Measurements from ENCODE around the gene HES5. TPM values are rescaled to one million over a fixed set of nuclear protein-coding genes. Genes with fewer than 3 reads are reported as not detected.
A peak's percentile ranks its signal among the peaks of the same experiment; 100 is the strongest.

HES5 gene
- total RNA-seq, 1 donor from 2014 or later: 21.2 TPM

DNA sequence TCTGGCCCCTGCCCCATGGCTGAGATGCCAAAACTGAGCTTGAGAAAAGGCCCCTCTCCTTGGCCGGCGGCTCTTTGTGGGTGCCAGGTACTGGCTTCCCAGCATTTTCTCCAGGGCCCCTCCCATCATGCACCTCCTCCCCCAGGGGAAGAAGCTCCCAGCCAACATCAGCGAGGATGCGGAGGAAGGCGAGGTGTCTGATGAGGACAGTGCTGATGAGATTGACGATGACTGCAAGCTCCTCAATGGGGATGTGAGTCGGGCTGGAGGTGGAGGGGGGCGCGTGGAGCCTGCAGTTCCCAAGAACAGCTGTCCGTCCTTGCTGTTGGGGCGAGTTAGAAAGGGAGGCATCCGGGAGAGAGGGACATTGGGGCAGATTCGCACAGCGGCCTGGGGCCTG lies 40.4 kb downstream of the HES5 start:
- no peak for DNase-seq
- peaks cover 18% of the 10 kb centered on the region for H3K36me3 Mint-ChIP-seq (ENCODE audit: unreplicated experiment)
- H3K27ac Mint-ChIP-seq (ENCODE audit: unreplicated experiment): no peak overlapping the region
- H3K9me3 Mint-ChIP-seq (ENCODE audit: unreplicated experiment): peaks cover 4% of the 10 kb centered on the region
- TF ChIP-seq, protein P1, sequence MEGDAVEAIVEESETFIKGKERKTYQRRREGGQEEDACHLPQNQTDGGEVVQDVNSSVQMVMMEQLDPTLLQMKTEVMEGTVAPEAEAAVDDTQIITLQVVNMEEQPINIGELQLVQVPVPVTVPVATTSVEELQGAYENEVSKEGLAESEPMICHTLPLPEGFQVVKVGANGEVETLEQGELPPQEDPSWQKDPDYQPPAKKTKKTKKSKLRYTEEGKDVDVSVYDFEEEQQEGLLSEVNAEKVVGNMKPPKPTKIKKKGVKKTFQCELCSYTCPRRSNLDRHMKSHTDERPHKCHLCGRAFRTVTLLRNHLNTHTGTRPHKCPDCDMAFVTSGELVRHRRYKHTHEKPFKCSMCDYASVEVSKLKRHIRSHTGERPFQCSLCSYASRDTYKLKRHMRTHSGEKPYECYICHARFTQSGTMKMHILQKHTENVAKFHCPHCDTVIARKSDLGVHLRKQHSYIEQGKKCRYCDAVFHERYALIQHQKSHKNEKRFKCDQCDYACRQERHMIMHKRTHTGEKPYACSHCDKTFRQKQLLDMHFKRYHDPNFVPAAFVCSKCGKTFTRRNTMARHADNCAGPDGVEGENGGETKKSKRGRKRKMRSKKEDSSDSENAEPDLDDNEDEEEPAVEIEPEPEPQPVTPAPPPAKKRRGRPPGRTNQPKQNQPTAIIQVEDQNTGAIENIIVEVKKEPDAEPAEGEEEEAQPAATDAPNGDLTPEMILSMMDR (IDR thresholded peaks at IDR 0.05; ENCODE audit: partially characterized antibody, unreplicated experiment): no peak
- peaks cover 5% of the 10 kb centered on the region for H3K4me1 Mint-ChIP-seq (ENCODE audit: low read depth, unreplicated experiment)
- peaks cover 6% of the 10 kb centered on the region for H3K27me3 Mint-ChIP-seq (ENCODE audit: unreplicated experiment)
- no peak overlapping the region for H3K4me3 Mint-ChIP-seq (ENCODE audit: unreplicated experiment)

DNA sequence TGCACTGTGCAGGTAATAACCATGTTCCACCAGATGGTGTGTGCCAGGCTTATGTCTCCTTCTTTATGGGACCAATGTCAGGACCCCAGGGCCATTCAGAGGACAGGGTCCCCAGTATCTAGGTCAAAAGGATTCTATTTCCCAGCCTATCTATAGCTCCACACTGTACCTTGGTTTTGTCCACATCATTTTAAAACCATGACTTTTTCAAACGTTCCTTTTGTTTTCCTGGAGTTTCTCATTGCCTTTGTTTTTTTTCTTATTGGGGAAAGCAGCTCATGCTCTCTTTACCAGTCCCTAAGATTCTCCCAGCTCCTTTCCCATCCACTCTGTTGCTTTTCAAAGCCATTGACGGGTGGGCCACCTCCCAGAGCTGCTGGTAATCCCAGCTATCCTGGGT lies 41.4 kb downstream of the HES5 start:
- H3K9me3 Mint-ChIP-seq (ENCODE audit: unreplicated experiment): peaks cover 6% of the 10 kb centered on the region
- TF ChIP-seq, protein P1 (IDR thresholded peaks at IDR 0.05; ENCODE audit: partially characterized antibody, unreplicated experiment): no peak
- peaks cover 23% of the 10 kb centered on the region for H3K36me3 Mint-ChIP-seq (ENCODE audit: unreplicated experiment)
- H3K27me3 Mint-ChIP-seq (ENCODE audit: unreplicated experiment): peaks cover 5% of the 10 kb centered on the region
- no peak overlapping the region for H3K27ac Mint-ChIP-seq (ENCODE audit: unreplicated experiment)
- H3K4me1 Mint-ChIP-seq (ENCODE audit: low read depth, unreplicated experiment): peaks cover 6% of the 10 kb centered on the region
- DNase-seq: no peak
- H3K4me3 Mint-ChIP-seq (ENCODE audit: unreplicated experiment): no peak overlapping the region

DNA sequence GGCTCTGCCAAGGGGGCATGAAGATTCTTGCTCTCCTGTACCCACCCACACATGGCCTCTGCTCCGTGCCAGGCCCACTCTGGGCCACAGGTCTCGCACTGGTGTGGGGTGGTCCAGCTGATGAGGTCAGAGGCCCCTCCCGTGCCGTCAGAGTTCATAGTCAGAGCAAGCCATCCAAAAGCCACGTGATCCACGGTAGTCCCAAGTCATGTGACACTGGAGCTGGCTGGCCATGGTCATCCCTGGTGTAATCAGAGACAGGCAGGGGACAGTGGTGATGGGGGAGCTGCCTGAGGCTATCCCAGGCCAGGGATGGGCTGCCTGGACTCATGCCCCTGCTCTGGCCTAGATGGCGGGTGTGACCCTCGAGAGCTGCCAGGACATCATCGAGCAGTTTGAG lies 43.5 kb downstream of the HES5 start:
- Mint-ChIP-seq H3K9me3 (ENCODE audit: unreplicated experiment) (peaks cover 4% of the 10 kb centered on the region), H3K27me3 (ENCODE audit: unreplicated experiment) (no peaks in the 10 kb centered on the region), H3K4me3 (ENCODE audit: unreplicated experiment) (no peak overlapping the region), H3K4me1 (ENCODE audit: low read depth, unreplicated experiment) (peaks cover 3% of the 10 kb centered on the region), H3K36me3 (ENCODE audit: unreplicated experiment) (peaks cover 23% of the 10 kb centered on the region), H3K27ac (ENCODE audit: unreplicated experiment) (no peak overlapping the region)
- no peak for DNase-seq
- TF ChIP-seq, protein P1 (IDR thresholded peaks at IDR 0.05; ENCODE audit: partially characterized antibody, unreplicated experiment): no peak

DNA sequence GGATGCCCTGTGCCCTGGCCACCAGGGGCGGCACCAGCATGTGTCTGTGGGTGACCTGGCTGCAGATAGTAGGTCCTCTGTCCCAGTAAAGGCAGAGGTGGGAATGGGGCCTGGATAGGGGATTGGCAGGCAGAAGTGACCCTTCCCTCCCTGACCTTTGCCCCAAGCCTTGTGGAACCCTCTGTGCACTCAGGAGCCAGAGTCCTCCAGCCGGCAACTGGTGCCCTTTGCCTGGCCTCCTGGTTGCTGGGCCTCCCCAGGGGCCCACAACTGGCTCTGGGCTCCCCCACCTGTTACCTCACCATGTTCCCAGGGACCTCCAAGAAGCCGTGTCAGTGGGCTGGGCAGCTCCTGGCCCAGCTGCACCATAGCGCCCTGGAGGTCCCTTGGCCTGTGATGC lies 44.0 kb downstream of the HES5 start:
- no peak for DNase-seq
- TF ChIP-seq, protein P1 (IDR thresholded peaks at IDR 0.05; ENCODE audit: partially characterized antibody, unreplicated experiment): no peak
- Mint-ChIP-seq H3K4me3 (ENCODE audit: unreplicated experiment) (no peak overlapping the region), H3K4me1 (ENCODE audit: low read depth, unreplicated experiment) (peaks cover 3% of the 10 kb centered on the region), H3K36me3 (ENCODE audit: unreplicated experiment) (peaks cover 23% of the 10 kb centered on the region), H3K9me3 (ENCODE audit: unreplicated experiment) (peaks cover 4% of the 10 kb centered on the region), H3K27ac (ENCODE audit: unreplicated experiment) (no peak overlapping the region), H3K27me3 (ENCODE audit: unreplicated experiment) (no peaks in the 10 kb centered on the region)

DNA sequence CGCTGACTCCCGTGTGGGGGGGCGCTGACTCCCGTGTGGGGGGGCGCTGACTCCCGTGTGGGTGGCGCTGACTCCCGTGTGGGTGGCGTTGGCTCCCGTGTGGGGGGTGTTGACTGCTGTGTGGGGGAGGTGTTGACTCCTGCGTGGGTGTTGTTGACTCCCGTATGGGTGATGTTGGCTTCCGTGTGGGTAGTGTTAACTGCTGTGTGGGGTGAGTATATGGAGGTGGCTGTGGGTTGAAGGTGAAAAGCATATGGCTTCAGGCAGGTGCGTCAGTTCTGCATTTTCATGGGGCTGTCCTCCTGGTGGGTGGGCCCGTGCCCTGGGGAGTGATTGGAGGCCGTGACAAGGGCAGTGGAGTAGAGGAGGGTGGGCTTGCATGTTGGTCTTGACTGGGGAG lies 46.1 kb downstream of the HES5 start:
- Mint-ChIP-seq H3K9me3 (ENCODE audit: unreplicated experiment) (peaks cover 6% of the 10 kb centered on the region), H3K4me1 (ENCODE audit: low read depth, unreplicated experiment) (peaks cover 3% of the 10 kb centered on the region), H3K4me3 (ENCODE audit: unreplicated experiment) (peak overlapping the region; percentile 26), H3K36me3 (ENCODE audit: unreplicated experiment) (peaks cover 21% of the 10 kb centered on the region), H3K27me3 (ENCODE audit: unreplicated experiment) (no peaks in the 10 kb centered on the region), H3K27ac (ENCODE audit: unreplicated experiment) (peak overlapping the region; percentile 44)
- DNase-seq: no peak
- TF ChIP-seq, protein P1 (IDR thresholded peaks at IDR 0.05; ENCODE audit: partially characterized antibody, unreplicated experiment): no peak

All from glutamatergic neuron (in vitro differentiated cells).